GM12872 (cell line): ENCODE results near the gene ORM2.

ENCODE experiments used
- TF ChIP-seq, protein P1 (sequence below): IDR thresholded peaks from 3 replicates; pipeline ENCODE4 v1.5.1; 2011; ENCODE audit warnings: low read depth, mild to moderate bottlenecking, low read length, moderate library complexity; ENCODE audit not compliant: insufficient read depth

ORM2 gene

DNA sequence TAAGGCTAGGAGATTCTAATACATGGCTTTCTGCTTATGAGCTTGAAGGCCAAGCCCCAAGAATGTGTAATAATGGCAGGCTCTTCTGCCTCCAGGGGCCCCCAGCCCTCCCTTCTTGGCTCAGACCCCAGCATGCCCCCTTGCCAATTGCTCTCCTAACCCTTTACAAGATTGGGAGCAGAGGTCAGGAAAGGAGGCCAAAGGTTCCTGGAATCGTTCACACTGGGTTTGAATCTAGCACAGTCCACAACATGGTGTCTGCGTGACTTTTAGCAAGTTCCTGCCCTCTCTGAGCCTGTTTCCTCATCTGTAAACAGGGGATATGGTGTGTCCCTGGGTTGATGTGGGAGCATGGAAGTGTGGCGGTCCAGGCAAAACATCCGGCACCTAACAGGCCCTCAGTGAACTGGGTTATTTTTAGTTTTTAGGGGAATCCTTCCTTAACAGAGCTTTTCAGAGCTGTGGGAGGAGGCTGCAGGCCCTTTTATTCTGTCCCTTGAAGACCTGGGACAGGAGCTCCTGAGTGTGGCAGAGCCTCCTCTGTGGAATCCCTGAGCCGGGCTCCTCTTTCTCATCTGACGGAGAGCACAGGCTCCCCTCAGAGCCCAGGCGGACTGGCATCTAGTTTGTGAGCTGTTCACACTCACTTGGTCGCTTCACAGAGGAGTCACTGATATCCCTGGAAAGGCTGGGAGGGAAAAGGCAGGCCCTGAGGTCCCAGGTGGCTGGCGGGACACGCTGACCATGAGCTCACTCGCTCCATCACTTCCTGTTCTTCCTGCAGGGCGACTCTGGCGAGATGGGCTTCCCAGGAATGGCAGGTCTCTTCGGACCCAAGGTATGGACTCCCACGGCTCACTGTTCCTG lies 30.1 kb upstream of the ORM2 start:
- TF ChIP-seq, protein P1, sequence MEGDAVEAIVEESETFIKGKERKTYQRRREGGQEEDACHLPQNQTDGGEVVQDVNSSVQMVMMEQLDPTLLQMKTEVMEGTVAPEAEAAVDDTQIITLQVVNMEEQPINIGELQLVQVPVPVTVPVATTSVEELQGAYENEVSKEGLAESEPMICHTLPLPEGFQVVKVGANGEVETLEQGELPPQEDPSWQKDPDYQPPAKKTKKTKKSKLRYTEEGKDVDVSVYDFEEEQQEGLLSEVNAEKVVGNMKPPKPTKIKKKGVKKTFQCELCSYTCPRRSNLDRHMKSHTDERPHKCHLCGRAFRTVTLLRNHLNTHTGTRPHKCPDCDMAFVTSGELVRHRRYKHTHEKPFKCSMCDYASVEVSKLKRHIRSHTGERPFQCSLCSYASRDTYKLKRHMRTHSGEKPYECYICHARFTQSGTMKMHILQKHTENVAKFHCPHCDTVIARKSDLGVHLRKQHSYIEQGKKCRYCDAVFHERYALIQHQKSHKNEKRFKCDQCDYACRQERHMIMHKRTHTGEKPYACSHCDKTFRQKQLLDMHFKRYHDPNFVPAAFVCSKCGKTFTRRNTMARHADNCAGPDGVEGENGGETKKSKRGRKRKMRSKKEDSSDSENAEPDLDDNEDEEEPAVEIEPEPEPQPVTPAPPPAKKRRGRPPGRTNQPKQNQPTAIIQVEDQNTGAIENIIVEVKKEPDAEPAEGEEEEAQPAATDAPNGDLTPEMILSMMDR, result no peak

DNA sequence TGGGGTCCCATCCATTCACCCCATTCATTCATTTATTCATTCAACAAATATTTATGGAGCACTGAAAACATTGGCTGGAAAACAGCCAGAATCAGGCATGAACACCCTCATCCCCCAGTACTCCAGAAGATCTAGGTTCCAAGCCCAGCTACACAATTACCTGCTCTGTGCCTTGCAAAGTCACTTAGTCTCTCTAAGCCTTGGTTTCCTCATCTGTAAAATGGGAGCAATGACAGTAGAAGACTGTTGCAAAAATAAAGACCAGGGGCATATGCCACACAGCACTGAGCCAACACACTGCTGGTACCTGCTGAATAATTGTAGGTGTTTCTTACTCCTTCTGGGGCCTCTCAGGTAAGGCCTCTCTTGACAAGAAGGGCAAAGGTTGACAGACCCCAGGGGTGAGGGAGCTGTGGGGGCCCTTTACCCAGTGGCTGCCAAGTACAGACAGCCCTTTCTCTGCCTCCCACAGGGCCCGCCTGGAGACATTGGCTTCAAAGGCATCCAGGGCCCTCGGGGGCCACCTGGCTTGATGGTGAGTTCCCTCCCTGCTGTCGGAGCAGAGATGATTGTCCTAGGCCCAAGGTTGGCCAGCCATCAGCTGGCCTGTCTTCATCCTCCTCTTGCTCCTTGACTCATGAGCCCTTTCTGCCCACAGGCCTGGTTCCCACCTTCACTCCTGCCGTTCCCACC lies 29.4 kb upstream of the ORM2 start:
- TF ChIP-seq, protein P1, result no peak

DNA sequence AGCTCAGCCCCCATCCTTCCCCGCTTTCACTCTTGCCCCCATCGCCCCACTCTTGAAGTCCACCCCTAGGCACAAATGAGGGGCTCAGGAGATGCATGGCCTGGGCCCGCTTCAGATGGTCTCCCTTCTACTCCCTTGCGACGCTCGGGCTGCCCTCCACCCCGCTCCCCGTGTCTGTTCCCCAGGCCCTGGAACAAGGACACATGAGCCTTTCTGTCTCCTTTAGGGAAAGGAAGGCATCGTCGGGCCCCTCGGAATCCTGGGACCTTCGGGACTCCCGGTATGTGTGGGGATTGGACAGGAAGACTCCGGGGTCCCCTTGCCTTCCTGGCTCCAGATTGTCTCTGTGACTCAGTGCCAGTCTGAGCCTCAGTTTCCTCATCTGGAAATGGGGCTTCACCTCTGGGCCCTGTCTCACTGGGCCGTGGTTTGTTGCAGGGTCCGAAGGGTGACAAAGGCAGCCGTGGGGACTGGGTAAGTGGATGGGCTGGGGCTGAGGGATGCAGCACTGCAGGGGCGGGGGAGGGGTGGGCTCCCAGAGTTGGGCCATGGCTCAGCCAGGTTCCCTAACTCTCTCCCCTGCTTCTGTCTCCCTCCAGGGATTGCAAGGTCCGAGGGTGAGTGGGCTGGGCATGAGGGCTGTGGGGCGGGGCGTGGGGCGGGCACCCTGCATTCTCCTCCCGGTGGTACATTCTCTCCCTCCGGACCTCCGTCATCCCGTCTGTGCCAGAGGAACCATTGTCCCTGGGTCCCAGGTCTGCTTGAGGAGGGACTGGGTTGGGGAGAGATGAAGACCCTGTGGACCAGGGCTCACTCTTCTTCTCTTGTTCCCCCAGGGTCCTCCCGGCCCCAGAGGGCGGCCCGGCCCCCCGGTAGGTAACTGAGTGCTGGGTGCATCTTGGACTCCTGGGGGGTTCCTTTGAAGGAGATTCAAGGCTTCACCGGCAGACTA lies 28.5 kb upstream of the ORM2 start:
- TF ChIP-seq, protein P1, result no peak

DNA sequence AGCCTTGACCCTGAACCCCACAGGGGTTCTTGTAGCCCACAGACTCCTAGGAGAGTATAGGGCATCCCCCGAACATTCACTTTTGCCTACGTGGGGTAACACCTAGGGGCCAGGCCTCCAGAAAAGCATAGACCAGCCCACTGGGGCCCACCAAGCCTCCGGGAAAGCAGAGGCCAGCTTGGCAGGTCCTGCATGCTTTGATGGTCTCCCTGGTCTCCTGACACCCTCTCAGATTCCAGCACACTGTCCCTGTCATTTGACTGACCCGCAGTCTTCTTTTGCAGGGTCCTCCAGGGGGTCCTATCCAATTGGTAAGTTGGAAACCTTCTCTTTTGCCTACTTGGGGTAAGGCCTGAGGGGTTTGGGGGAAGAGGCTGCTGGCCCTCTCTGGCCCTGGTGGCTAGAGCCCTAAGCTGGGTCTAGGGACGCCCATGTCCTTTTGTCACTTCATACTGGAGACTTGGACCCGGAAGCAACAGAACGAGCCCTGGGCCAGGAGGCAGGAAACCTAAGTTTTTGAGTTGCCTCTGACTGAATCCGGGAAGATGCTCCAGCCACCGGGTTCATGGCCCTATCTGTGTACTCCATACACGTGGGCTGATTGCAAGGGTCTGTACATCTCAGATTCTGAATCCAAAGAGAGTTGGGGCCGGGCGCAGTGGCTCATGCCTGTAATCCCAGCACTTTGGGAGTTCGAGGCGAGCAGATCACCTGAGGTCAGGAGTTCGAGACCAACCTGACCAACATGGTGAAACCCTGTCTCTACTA lies 27.7 kb upstream of the ORM2 start:
- TF ChIP-seq, protein P1, result no peak

DNA sequence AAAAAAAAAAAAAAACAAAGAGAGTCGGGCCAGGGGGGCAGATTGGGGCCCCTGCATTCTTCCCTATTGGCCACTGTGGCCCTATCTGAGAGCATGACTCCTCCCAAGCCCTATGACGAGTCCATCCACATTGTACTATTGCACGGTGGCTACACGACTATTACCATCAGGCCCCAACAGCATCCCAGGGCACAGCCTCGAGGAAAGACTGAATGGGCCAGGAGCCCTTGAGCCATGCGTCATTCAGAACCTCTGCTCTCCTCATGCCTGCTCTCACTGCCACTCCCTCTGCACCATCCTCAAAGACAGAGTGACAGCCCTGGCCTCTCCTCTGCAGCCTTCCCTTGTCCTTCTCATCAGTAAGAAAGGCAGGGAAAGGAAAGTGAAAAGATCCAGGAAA lies 26.9 kb upstream of the ORM2 start:
- TF ChIP-seq, protein P1, result no peak

DNA sequence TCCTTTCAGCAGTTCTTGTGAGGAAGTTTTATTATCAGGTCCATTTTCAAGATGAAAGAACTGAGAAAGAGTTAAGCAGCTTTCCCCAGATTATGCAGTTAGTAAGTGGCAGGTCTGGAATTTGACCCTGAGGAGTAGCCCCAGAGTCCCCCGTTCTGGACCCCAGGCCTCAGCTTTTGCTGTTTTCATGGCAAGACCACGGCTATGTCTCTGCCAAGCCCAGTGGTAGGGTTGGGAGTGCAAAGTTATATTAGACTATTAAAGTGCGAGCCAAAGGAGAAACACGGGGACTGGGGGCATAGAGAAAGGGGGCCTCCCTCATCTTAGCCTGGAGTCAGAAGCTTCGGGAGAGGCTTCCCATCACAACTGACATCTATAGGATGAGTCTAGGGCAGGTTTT lies 26.1 kb upstream of the ORM2 start:
- TF ChIP-seq, protein P1, result no peak
